GM18526 (cell line): ENCODE data around the gene ARHGEF3.

Source experiments
- POLR2A ChIP-seq: IDR thresholded peaks from 3 replicates; pipeline ENCODE4 v1.6.1; 2011; ENCODE audit not compliant: insufficient read length; ENCODE audit errors: extremely low read depth

The ARHGEF3 gene

GRCh38 chr3:56810577-56811545 is 9.1 kb upstream of the ARHGEF3 start:
- no peak for TF ChIP-seq POLR2A

DNA sequence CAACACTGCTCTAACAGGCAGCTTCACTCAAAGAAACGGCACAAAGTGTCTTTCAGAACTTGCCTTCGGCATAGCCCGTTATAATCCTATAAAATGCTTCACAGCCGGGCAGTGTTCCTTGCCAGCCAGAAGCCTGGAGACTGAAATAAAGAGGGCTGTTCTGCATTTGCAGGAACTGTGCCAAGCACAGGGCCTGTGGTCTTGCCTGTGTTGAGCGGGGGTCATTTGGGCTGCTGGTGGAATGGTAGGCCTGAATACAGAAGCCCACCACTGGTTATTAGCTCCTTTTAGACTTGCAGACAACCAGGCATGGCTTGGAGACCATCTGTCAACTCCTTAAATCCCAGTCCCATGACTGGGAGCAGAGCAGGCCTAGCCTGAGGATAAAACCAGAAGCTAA is 4.7 kb upstream of the ARHGEF3 start:
- TF ChIP-seq POLR2A: no peak

- no peak for TF ChIP-seq POLR2A
Measured at GRCh38 chr3:56802790-56803189, 1.0 kb upstream of the ARHGEF3 start.

DNA sequence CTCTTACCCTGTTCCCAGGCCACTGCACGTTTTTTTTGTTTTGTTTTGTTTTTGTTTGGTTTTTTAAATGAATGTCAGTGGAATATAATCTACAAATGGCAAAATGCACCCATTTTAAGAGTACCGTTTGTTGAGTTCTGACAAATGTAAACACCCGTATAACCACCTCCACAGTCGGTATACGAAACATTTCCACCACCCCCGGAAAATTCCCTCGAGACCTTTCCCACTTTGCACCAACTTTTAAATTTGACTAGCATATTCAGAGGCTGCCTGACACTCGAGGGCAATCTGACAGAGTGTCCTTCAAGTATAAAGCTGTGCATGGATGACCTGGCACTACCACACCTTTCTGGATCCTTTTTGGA is 613 bp upstream of the ARHGEF3 start:
- TF ChIP-seq POLR2A: no peak

DNA sequence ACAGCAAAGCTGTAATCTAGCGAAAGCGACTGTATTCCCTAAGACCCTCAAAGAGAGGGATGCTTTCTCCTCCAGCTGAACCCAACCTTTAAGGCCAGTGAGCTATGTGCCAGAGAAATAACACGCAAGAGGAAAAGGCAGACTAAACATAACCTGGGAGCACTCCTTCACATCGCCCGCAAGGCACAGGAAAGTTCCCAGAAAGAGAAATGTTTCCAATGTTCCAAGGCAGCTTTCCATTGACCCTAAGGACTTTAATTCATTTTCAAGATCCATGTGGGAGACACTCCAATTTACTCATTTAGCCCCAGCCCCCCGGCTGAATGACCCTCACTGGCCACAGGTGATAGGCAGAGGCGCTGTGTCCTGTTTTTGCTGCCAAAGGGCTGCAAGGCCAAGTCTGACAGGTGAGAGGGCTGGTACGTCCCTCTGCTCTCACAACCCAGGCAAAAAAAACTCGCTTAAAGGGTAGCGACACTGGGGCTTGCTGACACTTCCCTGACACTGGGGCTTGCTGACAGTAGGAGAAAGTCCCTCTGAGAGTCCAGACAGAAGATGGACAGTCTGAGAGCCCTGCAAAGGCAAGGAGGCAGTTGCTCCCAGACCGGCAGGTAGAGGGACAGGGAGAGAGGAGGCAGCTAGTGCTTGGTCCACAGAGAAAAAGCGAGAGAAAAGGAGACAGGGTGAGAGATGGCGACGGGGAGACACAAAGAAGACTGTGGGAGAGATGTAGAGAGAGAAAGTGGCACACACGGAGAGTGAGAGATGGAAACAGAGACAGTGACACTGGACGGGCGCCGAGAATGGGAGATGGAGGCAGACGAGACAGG is 702 bp downstream of the ARHGEF3 start:
- TF ChIP-seq POLR2A: no peak

DNA sequence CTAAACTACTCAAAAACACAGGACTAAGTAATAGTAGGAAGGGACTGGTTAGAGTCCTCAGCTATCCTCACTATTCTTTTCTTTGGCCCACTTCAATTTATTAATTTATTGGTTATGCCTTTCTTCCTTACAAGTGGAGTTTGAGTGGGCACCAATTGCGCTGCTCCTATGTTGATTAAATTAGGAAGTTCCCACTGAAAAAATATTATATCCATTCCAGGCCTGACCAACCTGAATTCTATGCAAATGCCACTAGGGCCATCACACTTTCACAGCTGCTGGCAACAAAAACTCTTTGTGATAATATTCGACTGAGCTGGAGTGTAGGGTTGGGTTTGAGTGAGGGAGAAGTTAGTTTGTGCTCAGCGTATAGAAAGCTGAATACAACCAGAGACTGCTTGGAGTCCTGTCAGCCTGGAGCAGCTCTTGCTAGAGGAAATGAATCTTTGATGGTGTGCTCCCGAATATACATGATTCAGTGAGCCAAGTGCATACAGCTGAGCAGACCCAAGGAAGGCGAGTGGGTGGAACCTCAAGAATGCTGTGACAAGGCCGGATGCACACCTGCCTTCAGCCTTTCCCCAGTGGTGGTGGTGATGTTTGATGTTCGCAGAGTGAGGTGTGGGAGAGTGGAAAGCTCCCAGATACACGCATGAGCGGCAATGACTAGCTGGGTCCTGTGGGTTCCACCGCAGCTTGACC is 1.5 kb downstream of the ARHGEF3 start:
- TF ChIP-seq POLR2A: no peak

GRCh38 chr3:56799251-56799882 is 2.4 kb downstream of the ARHGEF3 start:
- TF ChIP-seq POLR2A: no peak

GRCh38 chr3:56796996-56797395 is 4.8 kb downstream of the ARHGEF3 start:
- TF ChIP-seq POLR2A: no peak

DNA sequence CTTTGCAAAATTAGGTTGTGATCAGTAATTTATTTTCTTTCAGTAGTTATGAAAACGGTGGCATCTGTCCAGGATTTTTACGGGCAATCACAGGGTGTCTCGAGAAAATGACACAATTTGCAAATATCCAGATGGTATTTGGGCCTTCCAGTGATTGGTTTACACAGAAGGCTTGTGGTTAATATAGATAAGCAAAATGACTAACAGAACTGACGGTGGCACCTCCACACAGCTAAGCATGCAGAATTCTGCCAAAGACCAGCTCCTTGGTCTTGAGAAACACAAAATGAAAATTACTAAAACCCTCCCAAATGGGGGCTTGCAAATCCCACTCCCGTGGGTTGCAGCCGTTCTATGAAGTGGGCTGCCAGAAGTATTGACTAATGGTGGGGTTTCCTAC is 5.5 kb downstream of the ARHGEF3 start:
- TF ChIP-seq POLR2A: no peak

DNA sequence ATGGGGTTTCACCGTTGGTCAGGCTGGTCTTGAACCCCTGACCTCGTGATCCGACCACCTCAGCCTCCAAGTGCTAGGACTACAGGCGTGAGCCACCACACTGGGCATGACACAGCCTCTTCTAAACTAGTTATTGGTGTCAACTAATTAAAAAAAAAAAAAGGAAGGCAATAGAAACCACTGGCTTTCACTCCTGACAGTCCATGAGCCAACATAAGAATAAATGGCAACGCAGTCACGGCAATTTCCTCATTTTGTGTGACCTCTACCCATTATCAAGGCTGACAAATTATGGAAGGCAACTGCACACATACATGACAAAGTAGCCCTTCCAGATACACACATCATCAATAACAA is 5.9 kb downstream of the ARHGEF3 start:
- no peak for TF ChIP-seq POLR2A

DNA sequence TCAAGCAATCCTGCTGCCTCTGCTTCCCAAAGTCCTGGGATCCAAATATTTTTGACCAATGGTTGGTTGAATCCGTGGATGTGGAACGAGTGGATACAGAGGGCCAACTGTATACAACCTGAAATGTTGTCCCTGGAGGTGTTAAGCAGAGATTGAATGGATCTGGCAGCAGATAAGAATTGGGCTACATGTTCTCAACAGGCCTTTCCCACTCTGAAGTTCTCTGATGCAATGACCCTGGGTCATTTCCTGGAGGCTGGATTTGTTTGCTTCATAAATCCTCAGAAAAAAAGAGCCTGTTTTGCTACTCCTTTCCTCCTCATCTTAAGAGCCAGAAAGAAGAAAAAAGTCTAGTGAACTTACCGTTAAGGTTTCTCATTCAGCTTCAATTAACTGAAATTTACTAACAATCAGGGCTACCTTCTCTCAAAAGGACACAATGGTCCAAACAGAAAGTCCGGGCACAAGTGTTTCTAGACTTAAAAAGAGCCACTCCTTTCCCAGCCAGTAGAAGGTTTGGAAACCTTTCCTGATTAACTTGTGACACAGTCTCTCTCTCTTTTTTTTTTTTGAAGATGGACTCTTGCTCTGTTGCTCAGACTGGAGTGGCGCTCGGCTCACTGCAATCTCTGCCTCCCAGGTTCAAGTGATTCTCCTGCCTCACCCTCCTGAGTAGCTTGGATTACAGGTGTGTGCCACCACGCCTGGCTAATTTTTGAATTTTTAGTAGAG is 6.5 kb downstream of the ARHGEF3 start:
- TF ChIP-seq POLR2A: no peak

DNA sequence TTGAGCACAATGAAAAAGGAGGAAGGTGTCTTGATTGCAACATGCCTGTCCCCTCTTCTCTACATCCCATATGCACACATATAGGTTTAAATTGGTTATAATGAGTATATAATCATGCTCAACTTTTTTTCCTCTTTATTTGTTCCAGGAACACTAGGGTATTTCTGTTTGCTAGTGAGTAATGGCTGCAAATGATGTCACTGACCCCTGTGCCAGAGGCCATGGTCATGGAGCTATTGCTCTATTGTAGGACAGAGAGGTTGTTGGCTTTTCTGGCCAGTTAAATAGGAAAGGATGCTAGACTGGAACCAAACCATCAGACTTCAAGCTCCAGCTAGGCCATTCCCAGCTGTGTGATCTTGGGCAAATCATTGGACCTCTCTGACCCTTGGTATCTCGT is 9.6 kb downstream of the ARHGEF3 start:
- no peak for TF ChIP-seq POLR2A

- TF ChIP-seq POLR2A: no peak
Measured at GRCh38 chr3:56790016-56790821, 11.5 kb downstream of the ARHGEF3 start.

- TF ChIP-seq POLR2A: no peak
Measured at GRCh38 chr3:56789076-56789475, 12.7 kb downstream of the ARHGEF3 start.

- no peak for TF ChIP-seq POLR2A
Measured at GRCh38 chr3:56788521-56788920, 13.2 kb downstream of the ARHGEF3 start.
